Activated CD4-positive, alpha-beta T cell treated with anti-CD3 and anti-CD28 coated beads, Interleukin-2, amount 50 U/mL, for 1 hour (primary cell): ENCODE data around the gene BTG1.

Experiments used
- DNase-seq: peaks from one replicate; pipeline ENCODE4 v3.0.0-alpha.2; 2020

BTG1 gene, protein sequence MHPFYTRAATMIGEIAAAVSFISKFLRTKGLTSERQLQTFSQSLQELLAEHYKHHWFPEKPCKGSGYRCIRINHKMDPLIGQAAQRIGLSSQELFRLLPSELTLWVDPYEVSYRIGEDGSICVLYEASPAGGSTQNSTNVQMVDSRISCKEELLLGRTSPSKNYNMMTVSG

GRCh38 chr12:92145731-92146496 lies at the start of gene BTG1:
Gene BTG1 (minus strand): TSS chr12:92145846. CDS start chr12:92145535, 311 bp downstream.
- peak; percentile 98 for DNase-seq

DNA sequence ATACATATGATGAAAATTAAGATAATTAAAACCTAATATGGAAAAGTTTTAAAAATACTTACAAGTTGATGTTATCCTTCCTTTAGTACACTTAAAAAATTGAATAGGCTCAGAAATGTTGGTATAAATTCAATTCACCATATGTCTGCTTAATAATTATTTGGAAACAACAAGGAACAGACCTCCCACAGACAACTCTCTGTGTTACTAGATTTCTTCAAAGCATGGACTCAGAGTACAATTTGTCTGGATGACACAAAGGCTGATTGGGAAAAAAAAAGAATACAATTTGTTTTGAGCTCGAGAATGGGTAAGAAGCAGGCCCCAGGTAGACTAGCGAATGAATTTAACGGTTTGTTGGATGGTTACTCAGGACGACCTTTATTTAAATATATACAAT lies 48.9 kb upstream of the BTG1 start:
- no peak for DNase-seq

DNA sequence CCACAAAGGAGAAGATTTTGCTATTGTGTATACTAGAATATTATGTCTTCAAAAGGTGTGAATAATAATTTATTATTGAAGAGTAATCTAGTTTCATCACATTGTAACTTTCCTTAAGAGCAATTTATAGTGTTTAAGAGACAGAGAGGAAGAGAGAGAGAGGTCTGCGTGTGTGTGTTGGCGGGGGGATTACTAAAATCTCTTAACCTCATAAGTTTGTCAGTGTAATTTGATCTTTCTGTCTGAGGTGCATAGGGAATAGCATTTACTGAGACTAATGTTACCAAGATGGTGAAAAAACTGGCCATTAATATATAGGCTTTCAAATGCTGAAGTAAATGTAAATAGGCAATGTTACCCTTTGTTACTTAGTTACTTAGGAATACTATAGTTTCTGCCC lies 48.2 kb upstream of the BTG1 start:
- no peak for DNase-seq

DNA sequence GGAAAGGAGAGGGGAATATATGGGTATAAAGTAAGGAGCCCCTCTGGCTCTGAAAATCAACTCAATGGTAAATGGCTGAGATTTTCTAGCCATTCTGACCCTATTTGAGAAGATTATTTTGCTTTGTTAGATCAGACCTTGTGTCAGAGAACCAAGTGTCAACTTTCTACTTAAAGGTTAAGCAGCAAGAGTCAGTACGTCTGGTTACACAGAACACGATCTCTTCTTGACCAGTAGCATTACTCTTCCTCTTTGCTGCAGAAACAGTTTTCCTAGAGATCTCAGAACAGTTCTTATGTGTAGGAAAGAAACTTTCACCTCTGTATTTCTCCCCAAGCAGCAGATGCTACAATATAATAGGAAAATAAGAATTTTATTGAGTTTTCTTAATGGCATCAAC lies 47.4 kb upstream of the BTG1 start:
- DNase-seq, result no peak

GRCh38 chr12:92192360-92192759 lies 46.7 kb upstream of the BTG1 start:
- DNase-seq, result no peak

GRCh38 chr12:92191061-92191460 lies 45.4 kb upstream of the BTG1 start:
- no peak for DNase-seq

DNA sequence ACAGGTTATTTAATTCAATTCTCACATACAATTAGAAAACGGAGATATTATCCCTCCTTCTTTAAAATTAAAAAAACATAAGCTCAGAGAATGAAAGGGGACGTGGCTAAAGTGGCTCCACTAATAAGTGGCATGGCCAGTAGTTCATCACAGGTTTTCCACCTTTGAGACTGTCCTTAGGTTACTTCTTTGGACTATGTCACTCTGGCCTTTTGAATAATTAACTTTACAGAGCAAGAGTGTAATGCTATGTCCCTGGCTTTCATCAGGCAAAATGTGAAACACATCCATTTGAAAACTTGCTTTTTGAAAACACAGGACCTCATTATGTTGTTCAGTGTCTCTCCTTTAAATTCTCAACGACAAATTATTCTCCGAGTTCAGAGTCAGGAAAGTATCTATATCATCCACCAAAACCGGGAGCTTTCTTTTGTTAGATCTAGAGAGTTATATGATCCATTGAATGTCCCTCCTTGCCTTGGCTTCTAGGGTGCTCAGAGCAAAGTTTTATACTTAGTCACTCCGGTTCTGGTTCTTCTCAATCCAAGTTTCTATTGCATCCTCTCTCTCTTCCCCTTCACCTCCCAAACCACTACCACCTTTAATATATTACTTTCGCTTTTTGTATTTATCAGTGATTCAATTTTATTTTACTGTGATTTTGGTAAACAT lies 43.0 kb upstream of the BTG1 start:
- no peak for DNase-seq

GRCh38 chr12:92186038-92186470 lies 40.4 kb upstream of the BTG1 start:
- no peak for DNase-seq

DNA sequence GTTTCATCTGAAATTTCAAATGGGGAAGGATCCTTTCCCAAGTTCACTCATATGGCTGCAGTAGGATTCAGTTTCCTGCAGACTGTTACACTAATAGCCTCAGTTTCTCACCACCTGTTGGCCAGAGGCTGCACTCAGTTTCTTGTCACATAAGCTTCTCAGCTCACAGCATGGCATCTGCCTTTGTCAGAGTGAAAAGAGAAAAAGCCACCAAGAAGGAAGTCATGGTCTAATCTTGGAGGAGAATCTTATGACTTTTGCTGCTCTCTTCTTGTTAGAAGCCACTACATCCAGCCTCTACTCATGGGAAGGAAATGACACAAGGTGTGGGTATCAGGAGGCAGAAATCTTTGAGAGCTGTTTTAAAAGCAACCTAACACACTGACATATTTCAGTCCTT lies 39.4 kb upstream of the BTG1 start:
- DNase-seq, result no peak

- DNase-seq, result no peak
These were observed 37.9 kb upstream of the BTG1 start for GRCh38 chr12:92183575-92183974.

GRCh38 chr12:92178340-92178739 lies 32.7 kb upstream of the BTG1 start:
- DNase-seq, result no peak

DNA sequence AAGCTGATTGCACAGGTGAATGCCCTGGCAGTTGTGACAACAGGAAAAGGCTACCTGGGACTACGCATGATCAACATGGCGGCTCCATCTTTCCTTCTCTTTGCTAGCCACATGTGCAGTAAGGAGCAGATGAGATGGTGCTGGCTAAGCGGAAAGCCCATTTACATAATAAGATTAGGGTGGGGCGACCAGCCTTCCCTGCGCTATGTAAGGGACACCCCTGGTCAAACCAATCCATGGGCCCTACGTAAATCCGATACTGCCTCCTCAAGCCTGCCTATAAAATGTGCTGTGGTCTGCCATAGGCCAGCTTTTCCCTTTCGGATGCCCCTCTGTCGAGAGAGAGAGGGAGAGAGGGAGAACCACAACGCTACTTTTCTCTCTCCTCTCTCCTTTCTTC lies 31.0 kb upstream of the BTG1 start:
- DNase-seq, result no peak

- no peak for DNase-seq
These were observed 30.3 kb upstream of the BTG1 start for GRCh38 chr12:92175961-92176360.

GRCh38 chr12:92170050-92170449 lies 24.4 kb upstream of the BTG1 start:
- no peak for DNase-seq

GRCh38 chr12:92167075-92167474 lies 21.4 kb upstream of the BTG1 start:
- no peak for DNase-seq

DNA sequence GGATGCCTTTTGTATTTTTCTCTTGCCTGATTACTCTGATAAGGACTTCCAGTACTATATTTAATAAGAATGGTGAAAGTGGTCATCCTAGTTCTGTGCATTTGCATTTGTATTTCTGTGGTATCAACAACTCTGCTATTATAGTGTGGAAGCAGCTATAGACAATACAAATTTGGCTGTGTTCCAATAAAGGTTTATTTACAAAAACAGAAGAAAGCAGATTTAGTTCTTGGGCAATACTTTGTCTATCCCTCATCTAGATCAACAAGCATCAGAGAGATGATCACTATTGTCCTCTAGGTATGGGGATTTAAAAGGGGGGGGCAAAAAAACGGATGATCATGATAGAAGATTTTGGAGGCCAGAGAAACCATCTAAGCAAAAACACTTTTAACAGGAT lies 19.1 kb upstream of the BTG1 start:
- DNase-seq, result no peak

DNA sequence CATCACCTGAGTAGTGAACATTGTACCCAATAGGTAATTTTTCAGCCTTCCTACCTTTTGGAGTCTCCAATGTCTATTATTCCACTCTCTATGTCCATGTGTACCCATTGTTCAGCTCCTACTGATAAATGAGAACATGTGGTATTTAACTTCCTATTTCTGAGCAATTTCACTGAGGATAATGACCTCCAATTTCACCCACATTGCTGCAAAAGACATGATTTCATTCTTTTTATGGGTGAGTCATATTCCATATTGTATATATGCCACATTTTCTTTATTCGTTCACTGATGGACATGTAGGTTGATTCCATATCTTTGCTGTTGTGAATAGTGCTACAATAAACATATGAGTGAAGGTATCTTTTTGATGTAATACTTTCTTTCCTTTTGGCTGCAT lies 16.4 kb upstream of the BTG1 start:
- no peak for DNase-seq

GRCh38 chr12:92158796-92159439 lies 13.3 kb upstream of the BTG1 start:
- no peak for DNase-seq

GRCh38 chr12:92156704-92157395 lies 11.2 kb upstream of the BTG1 start:
- DNase-seq, result no peak

GRCh38 chr12:92156139-92156538 lies 10.5 kb upstream of the BTG1 start:
- DNase-seq, result no peak

DNA sequence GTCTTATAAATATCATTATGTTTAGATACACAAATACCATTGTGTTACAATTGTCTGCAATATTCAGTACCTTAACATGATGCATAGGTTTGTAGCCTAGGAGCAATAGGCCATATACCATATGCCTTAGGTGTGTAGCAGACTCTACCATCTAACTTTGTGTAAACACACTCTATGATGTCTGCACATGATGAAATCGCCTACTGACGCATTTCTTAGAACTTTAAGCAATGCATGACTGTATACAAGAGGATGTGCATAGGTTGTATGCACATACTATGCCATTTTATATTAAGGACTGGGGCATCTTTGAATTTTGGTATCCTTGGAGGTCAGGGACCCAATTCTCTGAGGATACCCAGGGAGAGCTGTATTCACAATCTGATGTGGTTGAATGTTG lies 10.1 kb upstream of the BTG1 start:
- DNase-seq, result no peak

- no peak for DNase-seq
These were observed 6.3 kb upstream of the BTG1 start for GRCh38 chr12:92151916-92152315.

DNA sequence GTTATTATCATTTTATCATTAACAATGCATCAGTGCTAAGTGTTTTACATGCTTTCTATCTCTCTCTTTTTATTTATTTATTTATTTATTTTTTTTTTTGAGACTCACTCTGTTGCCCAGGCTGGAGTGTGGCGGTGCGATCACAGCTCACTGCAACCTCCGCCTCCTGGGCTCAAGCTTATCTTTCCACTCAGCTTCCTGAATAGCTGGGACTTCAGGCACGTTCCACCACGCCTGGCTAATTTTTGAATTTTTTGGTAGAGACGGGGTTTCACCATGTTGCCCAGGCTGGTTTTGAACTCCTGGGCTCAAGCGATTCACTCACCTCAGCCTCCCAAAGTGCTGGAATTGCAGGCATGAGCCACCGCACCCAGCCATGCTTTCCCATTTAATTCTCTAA lies 3.9 kb upstream of the BTG1 start:
- no peak for DNase-seq
